Nephron progenitor cell (in vitro differentiated cells): Measurements from ENCODE around the gene BATF.

Experiments used
- DNase-seq: peaks from one replicate; pipeline ENCODE4 v3.0.0; 2021
- H3K27ac Mint-ChIP-seq: 2 replicates; pipeline ENCODE4 v1.8.0; 2021; ENCODE audit warnings: mild to moderate bottlenecking, moderate library complexity, mixed read lengths
- H3K27me3 Mint-ChIP-seq: 2 replicates; pipeline ENCODE4 v1.8.0; 2021; ENCODE audit warnings: mild to moderate bottlenecking, low read depth, mixed read lengths; ENCODE audit not compliant: poor library complexity
- H3K36me3 Mint-ChIP-seq: 2 replicates; pipeline ENCODE4 v1.8.0; 2021; ENCODE audit warnings: low read depth, mixed read lengths
- H3K4me1 Mint-ChIP-seq: 2 replicates; pipeline ENCODE4 v1.8.0; 2021; ENCODE audit warnings: mixed read lengths
- H3K4me3 Mint-ChIP-seq: 2 replicates; pipeline ENCODE4 v1.8.0; 2021; ENCODE audit warnings: mild to moderate bottlenecking, moderate library complexity, mixed read lengths
- H3K9me3 Mint-ChIP-seq: 2 replicates; pipeline ENCODE4 v1.8.0; 2021; ENCODE audit warnings: mild to moderate bottlenecking, moderate library complexity, mixed read lengths
- CTCF ChIP-seq: fragments of 200-600 bp; sonication (generic); IDR thresholded peaks from 2 replicates; pipeline ENCODE4 v1.5.0; 2021; ENCODE audit warnings: antibody characterized with exemption

BATF gene

GRCh38 chr14:75515629-75515996 is 6.7 kb upstream of the BATF start:
- no peaks in the 10 kb centered on the region for H3K36me3 Mint-ChIP-seq
- H3K27me3 Mint-ChIP-seq: peaks cover 4% of the 10 kb centered on the region
- H3K4me3 Mint-ChIP-seq: no peak overlapping the region
- H3K27ac Mint-ChIP-seq: no peak overlapping the region
- H3K9me3 Mint-ChIP-seq: peaks cover 10% of the 10 kb centered on the region
- no peak for TF ChIP-seq CTCF
- DNase-seq: no peak
- peaks cover 19% of the 10 kb centered on the region for H3K4me1 Mint-ChIP-seq

- H3K27ac Mint-ChIP-seq: no peak overlapping the region
- H3K36me3 Mint-ChIP-seq: no peaks in the 10 kb centered on the region
- no peak overlapping the region for H3K4me3 Mint-ChIP-seq
- TF ChIP-seq CTCF: peak; percentile 13
- no peaks in the 10 kb centered on the region for H3K9me3 Mint-ChIP-seq
- no peak for DNase-seq
- H3K4me1 Mint-ChIP-seq: peaks cover 27% of the 10 kb centered on the region
- H3K27me3 Mint-ChIP-seq: peaks cover 7% of the 10 kb centered on the region
Measured at GRCh38 chr14:75518625-75519024, 3.6 kb upstream of the BATF start.

GRCh38 chr14:75519394-75519793 is 2.9 kb upstream of the BATF start:
- no peak for TF ChIP-seq CTCF
- H3K36me3 Mint-ChIP-seq: no peaks in the 10 kb centered on the region
- peaks cover 13% of the 10 kb centered on the region for H3K27me3 Mint-ChIP-seq
- DNase-seq: no peak
- no peak overlapping the region for H3K27ac Mint-ChIP-seq
- no peak overlapping the region for H3K4me3 Mint-ChIP-seq
- H3K4me1 Mint-ChIP-seq: peaks cover 27% of the 10 kb centered on the region
- no peaks in the 10 kb centered on the region for H3K9me3 Mint-ChIP-seq

- H3K4me1 Mint-ChIP-seq: peaks cover 25% of the 10 kb centered on the region
- peaks cover 14% of the 10 kb centered on the region for H3K27me3 Mint-ChIP-seq
- no peaks in the 10 kb centered on the region for H3K36me3 Mint-ChIP-seq
- no peak for TF ChIP-seq CTCF
- no peak overlapping the region for H3K27ac Mint-ChIP-seq
- no peak for DNase-seq
- no peaks in the 10 kb centered on the region for H3K9me3 Mint-ChIP-seq
- no peak overlapping the region for H3K4me3 Mint-ChIP-seq
Measured at GRCh38 chr14:75519826-75520728, 2.2 kb upstream of the BATF start.

GRCh38 chr14:75520852-75521251 is 1.4 kb upstream of the BATF start:
- peak overlapping the region; percentile 30 for H3K27ac Mint-ChIP-seq
- TF ChIP-seq CTCF: no peak
- no peak overlapping the region for H3K4me3 Mint-ChIP-seq
- H3K36me3 Mint-ChIP-seq: no peaks in the 10 kb centered on the region
- no peak for DNase-seq
- H3K9me3 Mint-ChIP-seq: no peaks in the 10 kb centered on the region
- H3K27me3 Mint-ChIP-seq: peaks cover 14% of the 10 kb centered on the region
- peaks cover 18% of the 10 kb centered on the region for H3K4me1 Mint-ChIP-seq
